SK-N-SH treated with all-trans-retinoic acid at 6 μM for 48 hours (cell line): ENCODE results near the gene RPS6KC1.

Experiments used
- ATAC-seq: fragments of 200-7000 bp; cut with Tn5 transposase; 3 replicates; pipeline ENCODE4 v1.9.1; 2020; ENCODE audit warnings: mild to moderate bottlenecking, moderate library complexity
- ARNTL ChIP-seq: fragments of 450-650 bp; formaldehyde crosslinking; IDR thresholded peaks from 2 replicates; pipeline ENCODE4 v1.5.0; 2020; ENCODE audit warnings: low read depth, mild to moderate bottlenecking, moderate library complexity, borderline replicate concordance
- CREB5 ChIP-seq: fragments of 250-450 bp; sonication (Bioruptor Pico); IDR thresholded peaks from 2 replicates; pipeline ENCODE4 v1.5.1; 2020; ENCODE audit warnings: low read depth, mild to moderate bottlenecking, moderate library complexity
- CSDC2 ChIP-seq: fragments of 250-450 bp; sonication (Bioruptor Pico); IDR thresholded peaks from 2 replicates; pipeline ENCODE4 v1.5.0; 2020; ENCODE audit warnings: mild to moderate bottlenecking, moderate library complexity
- ESRRG ChIP-seq: fragments of 250-450 bp; sonication (Bioruptor Pico); IDR thresholded peaks from 2 replicates; pipeline ENCODE4 v1.6.1; 2021; ENCODE audit warnings: mild to moderate bottlenecking
- ISL1 ChIP-seq: fragments of 250-450 bp; sonication (Bioruptor Pico); IDR thresholded peaks from 2 replicates; pipeline ENCODE4 v2.1.2; 2022; ENCODE audit warnings: mild to moderate bottlenecking, moderate library complexity
- OSR1 ChIP-seq: fragments of 250-450 bp; sonication (Bioruptor Pico); IDR thresholded peaks from 2 replicates; pipeline ENCODE4 v1.8.0; 2022; ENCODE audit warnings: moderate library complexity, mild to moderate bottlenecking, inconsistent platforms
- PATZ1 ChIP-seq: fragments of 250-450 bp; sonication (Bioruptor Pico); IDR thresholded peaks from 2 replicates; pipeline ENCODE4 v1.8.0; 2020; ENCODE audit warnings: mild to moderate bottlenecking, moderate library complexity, borderline replicate concordance
- PPARA ChIP-seq: fragments of 250-450 bp; sonication (Bioruptor Pico); IDR thresholded peaks from 2 replicates; pipeline ENCODE4 v1.5.0; 2020; ENCODE audit warnings: mild to moderate bottlenecking, borderline replicate concordance
- RARB ChIP-seq: fragments of 250-450 bp; sonication (Bioruptor Pico); IDR thresholded peaks from 2 replicates; pipeline ENCODE4 v1.8.0; 2021; ENCODE audit warnings: mild to moderate bottlenecking, moderate library complexity
- SNAI2 ChIP-seq: fragments of 250-450 bp; sonication (Bioruptor Pico); IDR thresholded peaks from 2 replicates; pipeline ENCODE4 v1.5.0; 2020; ENCODE audit warnings: mild to moderate bottlenecking, moderate library complexity
- TOX ChIP-seq: fragments of 250-450 bp; sonication (Bioruptor Pico); IDR thresholded peaks from 2 replicates; pipeline ENCODE4 v1.8.0; 2021; ENCODE audit warnings: mild to moderate bottlenecking, moderate library complexity, borderline replicate concordance
- ZFP3 ChIP-seq: fragments of 250-450 bp; sonication (Bioruptor Pico); IDR thresholded peaks from 2 replicates; pipeline ENCODE4 v1.5.0; 2020; ENCODE audit warnings: mild to moderate bottlenecking, moderate library complexity
- ZFP30 ChIP-seq: fragments of 450-650 bp; formaldehyde crosslinking; IDR thresholded peaks from 2 replicates; pipeline ENCODE4 v1.5.0; 2022; ENCODE audit warnings: mild to moderate bottlenecking, moderate library complexity
- ZNF565 ChIP-seq: fragments of 450-650 bp; formaldehyde crosslinking; conservative IDR thresholded peaks from 2 replicates; pipeline ENCODE4 v1.5.0; 2020; ENCODE audit warnings: low read depth, mild to moderate bottlenecking, moderate library complexity
- ZNF70 ChIP-seq: fragments of 450-650 bp; formaldehyde crosslinking; IDR thresholded peaks from 2 replicates; pipeline ENCODE4 v1.5.0; 2020; ENCODE audit warnings: mild to moderate bottlenecking, moderate library complexity
- TF ChIP-seq, protein P1 (sequence below): fragments of 250-450 bp; sonication (Bioruptor Pico); IDR thresholded peaks from 2 replicates; pipeline ENCODE4 v1.5.0; 2020; ENCODE audit warnings: mild to moderate bottlenecking, moderate library complexity
- TF ChIP-seq, protein P2 (sequence below): fragments of 250-450 bp; sonication (Bioruptor Pico); IDR thresholded peaks from 2 replicates; pipeline ENCODE4 v1.5.1; 2021; ENCODE audit warnings: mild to moderate bottlenecking, moderate library complexity
- TF ChIP-seq, protein P3 (sequence below): fragments of 250-450 bp; sonication (Bioruptor Pico); IDR thresholded peaks from 2 replicates; pipeline ENCODE4 v1.8.0; 2021; ENCODE audit warnings: low read depth, mild to moderate bottlenecking, moderate library complexity, borderline replicate concordance

Gene RPS6KC1

GRCh38 chr1:213163278-213163711, 112.3 kb downstream of the RPS6KC1 start:
- TF ChIP-seq ZFP30 (CRISPR knock-in tag), result no peak
- TF ChIP-seq TOX (CRISPR knock-in tag), result no peak
- TF ChIP-seq OSR1 (CRISPR knock-in tag), result no peak
- no peak for TF ChIP-seq RARB
- no peak for TF ChIP-seq PPARA (CRISPR knock-in tag)
- no peak for TF ChIP-seq CREB5
- TF ChIP-seq, protein P1, sequence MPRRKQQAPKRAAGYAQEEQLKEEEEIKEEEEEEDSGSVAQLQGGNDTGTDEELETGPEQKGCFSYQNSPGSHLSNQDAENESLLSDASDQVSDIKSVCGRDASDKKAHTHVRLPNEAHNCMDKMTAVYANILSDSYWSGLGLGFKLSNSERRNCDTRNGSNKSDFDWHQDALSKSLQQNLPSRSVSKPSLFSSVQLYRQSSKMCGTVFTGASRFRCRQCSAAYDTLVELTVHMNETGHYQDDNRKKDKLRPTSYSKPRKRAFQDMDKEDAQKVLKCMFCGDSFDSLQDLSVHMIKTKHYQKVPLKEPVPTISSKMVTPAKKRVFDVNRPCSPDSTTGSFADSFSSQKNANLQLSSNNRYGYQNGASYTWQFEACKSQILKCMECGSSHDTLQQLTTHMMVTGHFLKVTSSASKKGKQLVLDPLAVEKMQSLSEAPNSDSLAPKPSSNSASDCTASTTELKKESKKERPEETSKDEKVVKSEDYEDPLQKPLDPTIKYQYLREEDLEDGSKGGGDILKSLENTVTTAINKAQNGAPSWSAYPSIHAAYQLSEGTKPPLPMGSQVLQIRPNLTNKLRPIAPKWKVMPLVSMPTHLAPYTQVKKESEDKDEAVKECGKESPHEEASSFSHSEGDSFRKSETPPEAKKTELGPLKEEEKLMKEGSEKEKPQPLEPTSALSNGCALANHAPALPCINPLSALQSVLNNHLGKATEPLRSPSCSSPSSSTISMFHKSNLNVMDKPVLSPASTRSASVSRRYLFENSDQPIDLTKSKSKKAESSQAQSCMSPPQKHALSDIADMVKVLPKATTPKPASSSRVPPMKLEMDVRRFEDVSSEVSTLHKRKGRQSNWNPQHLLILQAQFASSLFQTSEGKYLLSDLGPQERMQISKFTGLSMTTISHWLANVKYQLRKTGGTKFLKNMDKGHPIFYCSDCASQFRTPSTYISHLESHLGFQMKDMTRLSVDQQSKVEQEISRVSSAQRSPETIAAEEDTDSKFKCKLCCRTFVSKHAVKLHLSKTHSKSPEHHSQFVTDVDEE (CRISPR knock-in tag), result no peak
- TF ChIP-seq ISL1 (CRISPR knock-in tag), result no peak
- no peak for TF ChIP-seq CSDC2 (CRISPR knock-in tag)
- TF ChIP-seq ZNF70 (CRISPR knock-in tag), result no peak
- TF ChIP-seq ZFP3, result no peak
- TF ChIP-seq, protein P2, sequence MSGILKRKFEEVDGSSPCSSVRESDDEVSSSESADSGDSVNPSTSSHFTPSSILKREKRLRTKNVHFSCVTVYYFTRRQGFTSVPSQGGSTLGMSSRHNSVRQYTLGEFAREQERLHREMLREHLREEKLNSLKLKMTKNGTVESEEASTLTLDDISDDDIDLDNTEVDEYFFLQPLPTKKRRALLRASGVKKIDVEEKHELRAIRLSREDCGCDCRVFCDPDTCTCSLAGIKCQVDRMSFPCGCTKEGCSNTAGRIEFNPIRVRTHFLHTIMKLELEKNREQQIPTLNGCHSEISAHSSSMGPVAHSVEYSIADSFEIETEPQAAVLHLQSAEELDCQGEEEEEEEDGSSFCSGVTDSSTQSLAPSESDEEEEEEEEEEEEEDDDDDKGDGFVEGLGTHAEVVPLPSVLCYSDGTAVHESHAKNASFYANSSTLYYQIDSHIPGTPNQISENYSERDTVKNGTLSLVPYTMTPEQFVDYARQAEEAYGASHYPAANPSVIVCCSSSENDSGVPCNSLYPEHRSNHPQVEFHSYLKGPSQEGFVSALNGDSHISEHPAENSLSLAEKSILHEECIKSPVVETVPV (CRISPR knock-in tag), result no peak
- no peak for TF ChIP-seq SNAI2 (CRISPR knock-in tag)
- no peak for TF ChIP-seq PATZ1 (CRISPR knock-in tag)
- TF ChIP-seq, protein P3, sequence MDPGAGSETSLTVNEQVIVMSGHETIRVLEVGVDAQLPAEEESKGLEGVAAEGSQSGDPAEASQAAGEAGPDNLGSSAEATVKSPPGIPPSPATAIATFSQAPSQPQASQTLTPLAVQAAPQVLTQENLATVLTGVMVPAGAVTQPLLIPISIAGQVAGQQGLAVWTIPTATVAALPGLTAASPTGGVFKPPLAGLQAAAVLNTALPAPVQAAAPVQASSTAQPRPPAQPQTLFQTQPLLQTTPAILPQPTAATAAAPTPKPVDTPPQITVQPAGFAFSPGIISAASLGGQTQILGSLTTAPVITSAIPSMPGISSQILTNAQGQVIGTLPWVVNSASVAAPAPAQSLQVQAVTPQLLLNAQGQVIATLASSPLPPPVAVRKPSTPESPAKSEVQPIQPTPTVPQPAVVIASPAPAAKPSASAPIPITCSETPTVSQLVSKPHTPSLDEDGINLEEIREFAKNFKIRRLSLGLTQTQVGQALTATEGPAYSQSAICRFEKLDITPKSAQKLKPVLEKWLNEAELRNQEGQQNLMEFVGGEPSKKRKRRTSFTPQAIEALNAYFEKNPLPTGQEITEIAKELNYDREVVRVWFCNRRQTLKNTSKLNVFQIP (CRISPR knock-in tag), result no peak
- TF ChIP-seq ZNF565 (CRISPR knock-in tag), result no peak
- TF ChIP-seq, all 23 proteins: peak for 0
- ATAC-seq, result no peak

DNA sequence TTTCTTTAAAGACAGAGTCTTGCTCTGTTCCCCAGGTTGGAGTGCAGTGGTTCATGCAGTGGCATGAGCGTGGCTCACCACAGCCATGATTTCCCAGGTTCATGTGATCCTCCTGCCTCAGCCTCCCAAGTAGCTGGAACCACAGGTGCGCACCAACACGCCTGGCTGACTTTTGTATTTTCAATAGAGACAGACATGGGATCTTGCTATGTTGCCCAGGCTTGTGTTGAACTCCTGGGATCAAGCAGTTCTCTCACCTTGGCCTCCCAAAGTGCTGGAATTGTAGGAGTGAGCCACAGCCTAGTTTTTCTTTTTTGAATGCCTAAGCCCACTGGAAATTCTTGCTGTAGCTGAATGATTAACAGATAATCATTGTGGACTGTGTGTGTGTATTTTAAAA, 113.5 kb downstream of the RPS6KC1 start:
- TF ChIP-seq CREB5 (no peak), TOX (CRISPR knock-in tag) (no peak), SNAI2 (CRISPR knock-in tag) (no peak), ARNTL (CRISPR knock-in tag) (no peak), OSR1 (CRISPR knock-in tag) (no peak), ESRRG (no peak), PATZ1 (CRISPR knock-in tag) (no peak), ZFP3 (no peak), ZNF70 (CRISPR knock-in tag) (no peak)
- TF ChIP-seq, protein P3 (CRISPR knock-in tag), result no peak
- TF ChIP-seq, protein P2 (CRISPR knock-in tag), result no peak
- TF ChIP-seq, protein P1 (CRISPR knock-in tag), result no peak
- TF ChIP-seq, all 23 proteins: peak for 0
- no peak for ATAC-seq
